ENCODE measurements around the gene C1QTNF6. TPM values are rescaled to one million over a fixed set of nuclear protein-coding genes. Genes with fewer than 3 reads are reported as not detected.

Gene C1QTNF6
- total RNA-seq, 2 experiments from 2014 or later, result 2.9 to 3.4 TPM

DNA sequence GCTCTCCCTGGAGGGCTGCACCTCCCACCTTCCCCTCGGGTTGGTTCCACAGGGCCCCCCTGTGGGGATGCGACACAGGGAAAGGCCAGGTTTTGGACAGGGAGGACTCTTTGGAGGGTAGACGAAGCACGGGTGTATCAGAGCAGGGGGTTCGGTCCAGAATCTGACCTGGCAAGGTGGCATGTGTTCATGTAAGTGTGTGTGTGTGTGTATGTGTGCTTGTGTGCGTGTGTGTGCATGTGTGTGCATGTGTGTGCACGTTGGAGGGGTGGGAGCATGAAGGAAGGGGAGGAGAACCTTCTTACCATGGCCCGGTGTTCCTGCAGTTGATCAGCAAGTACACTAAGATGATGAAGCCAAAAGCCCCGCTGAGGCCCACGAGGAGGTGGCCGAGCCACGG lies 53.0 kb downstream of the C1QTNF6 start:
- CTCF ChIA-PET, result interaction anchor here (0.9 to 1.2 kb wide), 2 partner anchors 14 to 64 kb away, joined by 4 read pairs; partner anchors contain the start of gene IL2RB
- POLR2A ChIA-PET, result interaction anchor here (1.8 kb wide), 1 partner anchor 13 kb away, joined by 7 read pairs; no protein-coding TSS in a partner anchor

DNA sequence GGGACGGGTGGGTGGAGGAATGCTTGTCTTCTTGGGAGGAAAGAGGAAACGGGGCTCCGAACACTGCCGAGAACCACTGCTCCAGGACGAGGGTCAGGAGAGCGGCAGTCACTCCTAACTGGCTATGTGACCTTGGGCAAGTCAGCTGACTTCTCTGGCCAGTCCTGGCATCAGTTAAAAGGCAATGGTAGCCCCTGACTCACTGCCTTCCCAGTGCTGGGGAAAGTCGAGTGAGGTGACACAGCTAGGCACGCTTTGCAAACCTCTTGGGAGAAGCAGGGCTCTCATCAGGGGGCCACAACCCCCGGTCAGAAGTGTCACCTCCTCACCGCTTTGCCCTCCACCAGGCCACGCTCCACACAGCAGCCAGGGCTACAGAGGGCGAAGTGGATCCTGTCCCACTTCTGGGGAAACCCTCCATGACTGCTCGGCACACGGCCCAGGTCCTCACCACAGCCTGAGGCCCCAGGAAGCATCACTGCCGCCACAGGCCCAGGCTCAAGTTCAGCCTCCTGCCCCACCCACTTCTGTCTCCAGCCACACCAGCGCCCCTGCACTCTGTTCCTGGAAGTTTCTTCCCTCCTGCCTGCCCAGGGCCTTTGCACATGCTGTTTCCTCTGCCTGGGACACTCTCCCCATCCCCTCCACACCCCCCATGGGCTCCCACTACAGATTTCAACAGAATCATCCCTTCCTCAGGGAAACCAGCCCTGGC lies 54.6 kb downstream of the C1QTNF6 start:
- POLR2A ChIA-PET, result no interaction called here
- CTCF ChIA-PET, result no interaction called here

DNA sequence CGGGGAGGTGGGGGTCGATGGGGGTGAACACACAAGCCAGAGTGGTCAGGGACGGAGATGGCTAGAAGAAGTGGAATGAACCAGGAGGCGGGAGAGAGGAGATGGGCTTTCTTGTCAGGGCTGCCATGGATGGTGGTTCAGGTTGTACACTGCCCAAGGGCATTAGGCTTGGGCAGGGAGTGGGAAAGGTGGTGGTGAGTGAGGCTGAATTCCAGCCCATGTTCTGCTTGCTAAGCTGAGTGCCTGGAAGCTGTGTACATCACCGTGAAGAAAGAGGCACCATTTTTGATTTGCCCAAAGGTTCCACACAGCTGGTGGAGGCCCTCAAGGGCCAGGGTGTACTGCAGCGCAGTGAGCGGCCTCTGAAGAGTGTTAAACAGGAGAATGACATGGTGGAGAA lies 55.3 kb downstream of the C1QTNF6 start:
- POLR2A ChIA-PET, result interaction anchor here (2.2 kb wide), 1 partner anchor 10 kb away, joined by 10 read pairs; no protein-coding TSS in a partner anchor

More for the DNA sequence above, 55.3 kb downstream of the C1QTNF6 start:
- CTCF ChIA-PET, result interaction anchor here (0.7 to 1.0 kb wide), 2 partner anchors 9 to 65 kb away, joined by 3 to 6 read pairs; no protein-coding TSS in a partner anchor

Other genes with a start within 250 kb of the C1QTNF6 start
- 1 to 10 TPM; 5.0 to 6.0 TPM for gene TST, start 168.8 kb downstream of the C1QTNF6 start, total RNA-seq
- 10 to 100 TPM; 20.6 to 20.9 TPM for gene MPST, start 168.5 kb downstream of the C1QTNF6 start, total RNA-seq
- gene KCTD17, start 136.5 kb downstream of the C1QTNF6 start, total RNA-seq, result 10 to 100 TPM; 32.2 to 40.3 TPM
- 1 to 10 TPM in 1 of 2 experiments, under 1 TPM in 1; 0.88 to 1.1 TPM for gene TMPRSS6, start 78.5 kb downstream of the C1QTNF6 start, total RNA-seq
- 100 to 1,000 TPM; 288 to 289 TPM for gene IL2RB, start 38.3 kb downstream of the C1QTNF6 start, total RNA-seq
- gene SSTR3, start 24.2 kb upstream of the C1QTNF6 start, total RNA-seq, result under 1 TPM; 0.46 to 0.65 TPM
- 100 to 1,000 TPM; 498 to 521 TPM for gene RAC2, start 56.0 kb upstream of the C1QTNF6 start, total RNA-seq
- 10 to 100 TPM; 16.3 to 16.4 TPM for gene CYTH4, start 94.3 kb upstream of the C1QTNF6 start, total RNA-seq
- gene ELFN2, start 239.2 kb upstream of the C1QTNF6 start, total RNA-seq, result under 1 TPM; 0.04 to 0.06 TPM